ENCODE measurements around the gene RNFT2.
"Not testable (repeated sequence)": the region's sequence is repeated elsewhere in the genome, so short reads cannot be mapped to it uniquely, and the experiment has no call there.

RNFT2 gene

DNA sequence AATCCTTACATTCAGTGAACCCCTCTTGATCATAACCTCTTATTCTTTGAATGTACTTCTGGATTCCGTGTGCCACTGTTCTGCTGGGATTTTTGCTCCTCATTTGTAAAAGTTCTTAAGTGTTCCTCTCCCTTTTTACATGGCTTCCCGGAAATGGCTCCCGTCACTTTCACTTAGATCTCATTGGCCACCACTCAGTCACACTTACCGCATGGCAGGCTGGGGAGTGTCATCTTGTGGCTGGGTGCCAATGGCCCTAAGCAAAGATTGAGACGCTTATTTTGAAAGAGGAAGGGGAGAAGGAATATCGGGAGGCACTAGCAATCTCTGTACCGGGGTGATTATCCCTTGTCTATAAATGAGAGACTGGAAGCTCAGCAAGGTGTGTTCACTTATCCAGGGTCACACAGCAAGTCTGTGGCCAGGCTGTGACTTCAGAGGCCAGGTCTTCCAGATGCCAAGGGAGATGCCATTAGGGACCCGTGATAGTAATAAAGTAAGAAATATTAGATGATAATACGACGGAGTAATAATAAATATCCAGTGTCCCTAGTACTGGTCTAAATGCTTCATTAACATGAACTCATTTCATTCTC lies 68.8 kb downstream of the RNFT2 start:
- no peak for TF ChIP-seq POLR2A (IDR thresholded peaks at IDR 0.05; ENCODE audit: low read depth, low read length)
- FAIRE-seq (no peak), DNase-seq (ENCODE audit: insufficient read length, low spot score) (no peak)

DNA sequence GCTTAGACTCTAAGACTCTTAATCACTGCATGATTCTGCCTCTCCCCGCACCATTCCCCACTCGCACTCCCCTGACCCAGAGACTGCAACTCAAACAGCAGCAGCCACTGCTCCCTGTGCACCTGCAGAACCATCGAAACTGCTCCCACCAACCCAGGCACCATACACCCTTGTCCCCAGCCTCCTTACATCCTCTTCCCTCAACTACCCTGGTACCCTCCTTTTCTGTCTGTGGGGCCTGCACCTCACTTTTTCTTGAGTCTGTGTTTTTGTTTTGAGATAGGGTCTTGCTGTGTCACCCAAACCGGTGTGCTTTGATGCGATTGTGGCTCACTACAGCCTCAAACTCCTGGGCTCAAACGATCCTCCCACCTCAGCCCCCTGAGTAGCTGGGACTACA lies 69.4 kb downstream of the RNFT2 start:
- DNase-seq (ENCODE audit: insufficient read length, low spot score) = no peak
- no peak for TF ChIP-seq POLR2A (IDR thresholded peaks at IDR 0.05; ENCODE audit: low read depth, low read length)
- FAIRE-seq = no peak

- no peak for TF ChIP-seq POLR2A (IDR thresholded peaks at IDR 0.05; ENCODE audit: low read depth, low read length)
- FAIRE-seq (no peak), DNase-seq (ENCODE audit: insufficient read length, low spot score) (no peak)
These were observed 70.3 kb downstream of the RNFT2 start for GRCh38 chr12:116808113-116809105.

DNA sequence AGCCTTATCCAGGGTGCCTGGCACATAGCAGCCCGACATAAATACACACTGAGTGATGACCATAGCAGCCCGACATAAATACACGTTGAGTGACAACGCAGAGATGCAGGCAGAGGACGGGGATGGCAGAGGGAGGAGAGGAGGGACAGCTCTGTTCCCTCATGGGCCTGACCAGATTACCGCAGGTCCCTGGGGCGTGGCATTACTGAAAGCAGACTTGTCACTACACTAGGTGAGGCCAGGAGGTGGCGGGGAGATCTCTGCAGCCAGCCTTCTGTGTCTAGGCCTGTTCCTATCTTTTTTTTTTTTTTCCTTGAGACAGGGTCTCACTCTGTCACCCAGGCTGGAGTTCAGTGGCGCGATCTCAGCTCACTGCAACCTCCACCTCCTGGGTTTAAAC lies 74.1 kb downstream of the RNFT2 start:
- FAIRE-seq = no peak
- no peak for TF ChIP-seq POLR2A (IDR thresholded peaks at IDR 0.05; ENCODE audit: low read depth, low read length)

GRCh38 chr12:116813271-116814041 lies 75.3 kb downstream of the RNFT2 start:
- FAIRE-seq (no peak), DNase-seq (ENCODE audit: insufficient read length, low spot score) (peak; percentile 41)
- no peak for TF ChIP-seq POLR2A (IDR thresholded peaks at IDR 0.05; ENCODE audit: low read depth, low read length)

More for the DNA sequence above, 74.1 kb downstream of the RNFT2 start:
- DNase-seq (ENCODE audit: insufficient read length, low spot score) = no peak

DNA sequence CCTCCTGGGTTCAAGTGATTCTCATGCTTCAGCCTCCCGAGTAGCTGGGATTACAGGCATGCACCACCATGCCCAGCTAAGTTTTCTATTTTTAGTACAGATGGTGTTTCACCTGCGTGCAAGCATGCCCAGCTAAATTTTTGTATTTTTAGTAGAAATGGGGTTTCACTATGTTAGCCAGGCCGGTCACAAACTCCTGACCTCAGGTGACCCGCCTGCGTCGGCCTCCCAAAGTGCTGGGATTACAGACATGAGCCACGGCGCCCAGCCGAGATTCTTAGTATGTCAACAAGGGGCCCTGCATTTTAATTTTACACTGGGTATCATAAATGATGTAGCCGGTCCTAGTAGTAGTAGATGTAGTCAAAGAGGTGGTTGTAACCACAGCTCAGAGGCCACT lies 76.7 kb downstream of the RNFT2 start:
- DNase-seq (ENCODE audit: insufficient read length, low spot score) = not testable (repeated sequence)

DNA sequence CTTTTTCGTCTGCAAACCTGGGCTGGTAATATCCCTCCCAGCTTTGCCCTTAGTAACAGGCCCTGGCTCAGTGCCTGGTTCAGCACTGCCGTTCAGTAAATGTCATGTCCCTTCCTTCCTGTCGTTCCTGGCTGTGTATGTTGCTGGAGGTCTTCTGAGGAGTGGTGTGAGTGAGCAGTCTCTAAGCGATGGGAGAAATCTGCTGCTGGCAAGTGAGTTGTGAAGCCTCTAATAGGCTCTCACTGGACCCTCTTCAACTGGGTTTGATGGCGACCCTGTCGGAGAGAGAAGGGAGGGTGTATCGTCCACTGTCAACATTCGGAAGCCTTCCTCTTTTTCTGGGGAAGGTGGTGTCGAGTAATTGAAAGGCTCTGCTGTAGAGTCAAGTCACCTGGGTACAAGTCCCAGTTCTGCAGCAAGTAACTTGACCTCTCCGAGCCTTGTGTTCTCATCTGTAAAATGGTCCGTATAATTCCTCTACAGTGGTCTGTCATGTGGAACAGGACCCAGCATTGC lies 80.3 kb downstream of the RNFT2 start:
- FAIRE-seq (no peak), DNase-seq (ENCODE audit: insufficient read length, low spot score) (no peak)
- TF ChIP-seq POLR2A (IDR thresholded peaks at IDR 0.05; ENCODE audit: low read depth, low read length) = no peak

More for the DNA sequence above, 76.7 kb downstream of the RNFT2 start:
- FAIRE-seq = not testable (repeated sequence)

DNA sequence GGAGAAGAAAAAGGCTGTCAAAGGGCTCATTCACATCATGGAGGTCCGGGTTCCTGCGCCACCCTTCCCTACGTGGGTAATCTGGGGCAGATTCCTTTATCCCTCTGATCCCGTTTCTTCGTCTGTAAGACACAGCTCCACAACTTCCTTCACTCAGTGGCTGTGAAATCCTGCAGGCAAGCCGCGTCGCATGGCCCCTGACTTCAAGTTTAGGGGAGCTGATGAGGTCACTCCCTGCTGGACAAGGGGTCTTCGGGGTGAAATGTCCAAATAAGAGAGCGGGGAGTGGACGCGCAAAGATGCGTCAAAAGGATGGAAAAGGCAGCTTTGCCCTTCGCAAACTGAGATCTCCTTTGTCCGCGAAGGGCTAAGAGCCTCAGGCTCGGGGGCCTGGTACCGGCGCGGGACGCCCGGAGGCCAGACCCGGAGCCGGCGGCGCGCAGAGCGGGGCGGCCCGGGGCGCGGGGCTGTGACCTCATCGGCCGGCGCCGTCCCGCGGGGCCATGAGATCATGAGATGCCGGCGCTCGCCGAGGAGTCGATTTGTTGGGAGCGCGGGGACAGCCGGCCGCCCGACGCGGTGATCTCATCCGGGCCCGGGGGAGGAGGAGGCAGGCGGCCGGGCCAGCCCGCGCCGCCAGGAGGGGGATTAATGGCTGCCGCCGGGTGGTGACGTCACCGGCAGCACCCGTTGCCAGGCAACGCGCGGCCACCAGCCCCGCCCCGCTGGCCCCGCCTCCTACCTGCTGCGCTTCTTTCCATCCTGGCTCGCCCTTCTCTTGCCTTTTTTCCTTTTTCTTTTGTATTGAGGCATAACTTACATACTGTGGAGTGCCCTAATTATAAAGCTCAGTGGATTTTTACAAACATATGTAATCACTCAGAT lies 81.1 kb downstream of the RNFT2 start:
- FAIRE-seq (peak; percentile 15), DNase-seq (ENCODE audit: insufficient read length, low spot score) (peak; percentile 97)
- peak; percentile 71 for TF ChIP-seq POLR2A (IDR thresholded peaks at IDR 0.05; ENCODE audit: low read depth, low read length)

DNA sequence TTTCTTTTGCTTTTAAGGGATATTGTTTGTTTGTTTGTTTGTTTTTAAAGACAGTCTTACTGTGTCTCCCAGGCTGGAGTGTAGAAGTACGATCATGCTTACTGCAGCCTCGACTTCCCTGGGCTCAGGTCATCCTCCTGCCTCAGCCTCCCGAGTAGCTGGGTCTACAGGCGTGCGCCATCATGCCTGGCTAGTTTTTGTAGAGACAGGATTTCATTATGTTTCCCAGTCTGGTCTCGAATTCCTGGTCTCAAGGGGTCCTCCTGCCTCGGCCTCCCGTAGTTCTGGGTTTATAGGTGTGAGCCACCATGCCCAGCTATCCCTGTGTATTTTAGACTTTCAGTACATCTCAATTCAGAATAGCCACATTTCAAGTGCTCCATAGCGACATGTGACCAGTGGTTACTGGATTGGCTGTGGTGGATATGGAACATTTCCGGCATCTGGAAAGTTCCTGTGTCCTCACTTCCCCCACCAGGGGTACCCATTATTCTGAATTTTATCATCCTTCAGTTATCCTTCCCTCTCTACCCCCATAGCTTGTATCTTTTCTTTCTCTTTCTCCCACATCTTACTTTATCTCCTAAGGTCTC lies 82.0 kb downstream of the RNFT2 start:
- DNase-seq (ENCODE audit: insufficient read length, low spot score) (no peak), FAIRE-seq (no peak)
- no peak for TF ChIP-seq POLR2A (IDR thresholded peaks at IDR 0.05; ENCODE audit: low read depth, low read length)

GRCh38 chr12:116821291-116821690 lies 83.2 kb downstream of the RNFT2 start:
- DNase-seq (ENCODE audit: insufficient read length, low spot score) (no peak), FAIRE-seq (no peak)
- TF ChIP-seq POLR2A (IDR thresholded peaks at IDR 0.05; ENCODE audit: low read depth, low read length) = no peak

DNA sequence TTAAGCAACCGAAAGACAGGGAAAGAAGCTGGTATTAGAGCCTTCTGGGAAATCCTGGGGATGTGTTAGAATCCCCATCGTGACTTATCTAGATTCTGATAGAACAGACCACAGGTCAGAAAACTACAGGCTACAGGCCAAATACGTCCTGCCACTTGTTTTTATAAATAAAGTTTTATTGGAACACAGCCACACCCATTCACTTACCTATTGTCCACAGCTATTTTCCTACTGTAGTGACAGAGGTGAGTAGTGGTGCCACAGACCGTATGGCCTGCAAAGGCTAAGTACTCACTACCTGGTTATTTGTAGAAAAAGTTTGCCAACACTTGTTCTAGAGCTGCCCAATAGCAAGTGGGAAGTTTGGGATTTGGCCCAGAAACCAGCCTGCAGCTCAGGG lies 89.3 kb downstream of the RNFT2 start:
- TF ChIP-seq POLR2A (IDR thresholded peaks at IDR 0.05; ENCODE audit: low read depth, low read length) = no peak
- FAIRE-seq = no peak
- DNase-seq (ENCODE audit: insufficient read length, low spot score) = no peak

GRCh38 chr12:116832353-116832752 lies 94.2 kb downstream of the RNFT2 start:
- TF ChIP-seq POLR2A (IDR thresholded peaks at IDR 0.05; ENCODE audit: low read depth, low read length) = no peak
- DNase-seq (ENCODE audit: insufficient read length, low spot score) (no peak), FAIRE-seq (no peak)

DNA sequence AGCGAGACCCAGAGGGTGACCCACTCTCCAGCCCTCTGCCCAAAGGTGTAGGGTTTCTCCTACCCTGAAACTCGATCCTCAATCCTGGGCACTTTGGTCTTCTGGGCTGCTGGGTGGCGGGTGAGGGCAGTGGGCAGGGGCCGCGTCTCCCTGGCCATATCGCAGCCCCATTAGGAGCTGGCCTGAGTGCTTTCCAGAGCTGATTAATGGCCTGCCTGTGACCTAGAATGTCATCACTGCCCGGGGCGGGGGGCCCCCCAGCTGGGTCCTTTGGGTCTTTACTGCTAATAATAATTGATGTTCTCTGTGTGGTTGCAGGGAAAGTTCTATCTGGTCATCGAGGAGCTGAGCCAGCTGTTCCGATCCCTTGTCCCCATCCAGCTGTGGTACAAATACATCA lies 95.4 kb downstream of the RNFT2 start:
- DNase-seq (ENCODE audit: insufficient read length, low spot score) = no peak
- FAIRE-seq = no peak

More for the DNA sequence above, 95.4 kb downstream of the RNFT2 start:
- TF ChIP-seq POLR2A (IDR thresholded peaks at IDR 0.05; ENCODE audit: low read depth, low read length) = no peak

All from H54 (cell line).